C1 segment of cervical spinal cord (tissue), 14 donors: ENCODE data around the gene MBD3L2B.
A peak's percentile ranks its signal among the peaks of the same experiment; 100 is the strongest.
"Not testable (repeated sequence)": the region's sequence is repeated elsewhere in the genome, so short reads cannot be mapped to it uniquely, and the experiment has no call there.

Source experiments
- DNase-seq, 14 donors: peaks; one replicate each; lab custom pipeline; 2025; lab: John Stamatoyannopoulos, UW

The MBD3L2B gene

DNA sequence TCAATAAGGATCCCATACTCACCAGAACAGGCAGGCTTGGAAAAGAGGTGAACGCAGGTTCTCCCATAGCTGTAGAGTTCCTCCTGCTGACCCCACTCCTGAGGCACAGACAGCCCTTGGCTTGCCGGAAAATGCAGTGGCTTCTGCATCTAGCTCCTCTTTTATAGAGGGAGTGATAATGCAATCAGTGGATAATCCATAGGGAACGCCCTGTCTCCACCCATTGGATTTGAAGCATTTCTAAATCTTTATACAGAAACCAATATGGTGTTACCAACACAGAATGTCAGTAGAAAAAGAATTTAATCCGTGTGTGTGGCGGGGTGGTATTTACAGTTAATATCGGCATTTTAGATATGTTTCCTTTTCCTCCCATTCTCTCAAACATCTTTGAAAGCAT, at the start of gene MBD3L2B:
Gene MBD3L2B, minus strand, starts transcription at position 101 of the 400 bp plus-strand sequence. Its CDS starts 34 bp downstream, at position 67.
- not testable (repeated sequence) for DNase-seq

GRCh38 chr19:7069904-7070226, 48.6 kb upstream of the MBD3L2B start:
- DNase-seq, result no peak

GRCh38 chr19:7069042-7069903, 48.0 kb upstream of the MBD3L2B start, which contains the start of gene ZNF557:
TSS of gene ZNF557 (plus strand) at chr19:7069703. CDS start at chr19:7075075, 5,372 bp downstream.
- peak; percentile 67 to 99 (median 96) for DNase-seq

GRCh38 chr19:7068599-7068998, 47.4 kb upstream of the MBD3L2B start:
- DNase-seq, result no peak

GRCh38 chr19:7067716-7068115, 46.5 kb upstream of the MBD3L2B start:
- no peak for DNase-seq

- DNase-seq, result not testable (repeated sequence)
Measured at GRCh38 chr19:7067122-7067521, 45.9 kb upstream of the MBD3L2B start.

DNA sequence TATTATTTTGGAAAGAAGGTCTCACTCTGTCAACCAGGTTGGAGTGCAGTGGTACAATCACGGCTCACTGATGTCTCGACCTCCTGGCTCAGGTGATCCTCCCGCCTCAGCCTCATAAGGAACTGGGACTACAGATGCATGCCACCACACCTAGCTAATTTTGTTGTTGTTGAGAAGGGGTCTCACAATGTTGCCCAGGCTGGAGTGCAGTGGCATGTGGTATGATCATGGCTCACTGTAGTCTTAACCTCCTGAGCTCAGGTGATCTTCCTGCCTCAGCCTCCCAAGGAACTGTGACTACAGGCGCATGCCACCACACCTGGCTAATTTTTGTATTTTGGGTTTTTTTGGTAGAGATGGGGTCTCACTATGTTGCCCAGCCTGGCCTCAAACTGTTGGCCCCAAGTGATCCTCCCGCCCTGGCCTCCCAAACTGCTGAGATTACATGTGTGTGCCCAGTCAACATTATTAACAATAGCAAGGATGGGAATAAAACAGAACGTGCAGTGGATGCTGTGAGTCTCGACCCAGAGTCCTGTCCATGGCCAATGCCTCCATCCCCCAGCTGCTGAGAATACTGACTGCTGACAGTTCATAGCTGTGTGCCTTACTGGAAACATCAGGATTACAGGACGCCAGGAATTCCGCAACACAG, 42.7 kb upstream of the MBD3L2B start:
- no peak for DNase-seq

- DNase-seq, result no peak
Measured at GRCh38 chr19:7063339-7063738, 42.1 kb upstream of the MBD3L2B start.

DNA sequence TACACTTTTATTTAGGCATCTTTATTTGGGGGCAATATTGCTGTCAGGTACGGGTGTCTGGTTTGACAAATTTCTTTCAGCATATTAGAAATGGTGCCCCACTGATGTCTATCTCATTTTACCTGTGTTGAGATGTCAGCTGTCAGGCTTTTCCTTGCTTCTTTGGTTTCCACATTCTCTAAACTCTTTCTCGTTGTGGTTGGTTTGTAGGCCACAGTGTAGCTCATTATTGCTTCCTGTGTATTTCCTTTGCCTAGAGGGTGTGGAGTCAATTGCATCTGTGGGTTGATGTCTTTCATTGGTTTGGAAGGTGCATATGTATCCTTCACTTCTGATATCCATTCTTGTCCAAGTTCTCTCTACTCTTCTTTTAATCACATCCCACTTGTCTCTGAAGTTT, 38.7 kb upstream of the MBD3L2B start:
- DNase-seq, result not testable (repeated sequence)

DNA sequence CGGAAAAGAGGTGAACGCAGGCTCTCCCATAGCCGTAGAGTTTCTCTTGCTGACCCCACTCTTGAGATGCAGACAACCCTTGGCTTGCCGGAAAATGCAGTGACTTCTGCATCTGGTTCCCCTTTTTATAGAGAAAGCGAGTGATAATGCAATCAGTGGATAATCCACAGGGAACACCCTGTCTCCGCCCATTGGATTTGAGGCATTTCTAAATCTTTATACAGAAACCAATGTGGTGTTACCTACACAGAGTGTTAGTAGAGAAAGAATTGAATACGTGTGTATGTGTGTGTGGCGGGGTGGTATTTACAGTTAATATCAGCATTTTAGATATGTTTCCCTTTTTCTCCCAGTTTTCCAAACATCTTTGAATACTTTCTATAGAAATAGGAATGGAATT, 37.3 kb upstream of the MBD3L2B start, which contains the start of gene MBD3L3:
Gene MBD3L3, minus strand, starts transcription at position 101 of the 400 bp plus-strand sequence. Its CDS starts 71 bp downstream, at position 30.
- not testable (repeated sequence) for DNase-seq

DNA sequence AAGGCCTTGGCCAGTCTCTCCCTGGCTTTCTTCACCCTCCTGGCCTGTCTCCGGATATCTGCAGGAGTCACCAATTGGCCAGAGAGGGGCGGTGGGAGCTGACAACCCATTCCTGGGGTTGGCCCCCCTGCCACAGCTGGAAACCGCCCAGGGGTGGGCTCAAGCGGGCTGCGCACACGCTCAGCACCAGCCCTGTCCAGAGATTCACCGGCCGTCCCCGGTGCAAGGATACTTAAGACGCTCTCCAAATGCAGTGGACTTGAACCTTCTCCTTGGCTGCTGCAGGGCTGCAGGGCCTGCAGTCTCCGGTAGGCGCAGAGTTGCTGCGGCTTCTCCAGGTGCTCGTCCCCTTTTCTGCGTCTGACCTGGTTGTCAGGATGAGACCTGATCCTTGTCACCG, 35.1 kb upstream of the MBD3L2B start:
- DNase-seq, result not testable (repeated sequence)

GRCh38 chr19:7055679-7056078, 34.4 kb upstream of the MBD3L2B start:
- DNase-seq, result not testable (repeated sequence)

- DNase-seq, result not testable (repeated sequence)
Measured at GRCh38 chr19:7054635-7055368, 33.6 kb upstream of the MBD3L2B start.

- not testable (repeated sequence) for DNase-seq
Measured at GRCh38 chr19:7052896-7053295, 31.7 kb upstream of the MBD3L2B start.

- DNase-seq, result not testable (repeated sequence)
Measured at GRCh38 chr19:7051421-7051820, 30.2 kb upstream of the MBD3L2B start.

GRCh38 chr19:7049021-7049420, 27.8 kb upstream of the MBD3L2B start, which contains the start of gene MBD3L2:
TSS of gene MBD3L2 (plus strand) at chr19:7049321. CDS start at chr19:7049374, 53 bp downstream.
- DNase-seq, result not testable (repeated sequence)

DNA sequence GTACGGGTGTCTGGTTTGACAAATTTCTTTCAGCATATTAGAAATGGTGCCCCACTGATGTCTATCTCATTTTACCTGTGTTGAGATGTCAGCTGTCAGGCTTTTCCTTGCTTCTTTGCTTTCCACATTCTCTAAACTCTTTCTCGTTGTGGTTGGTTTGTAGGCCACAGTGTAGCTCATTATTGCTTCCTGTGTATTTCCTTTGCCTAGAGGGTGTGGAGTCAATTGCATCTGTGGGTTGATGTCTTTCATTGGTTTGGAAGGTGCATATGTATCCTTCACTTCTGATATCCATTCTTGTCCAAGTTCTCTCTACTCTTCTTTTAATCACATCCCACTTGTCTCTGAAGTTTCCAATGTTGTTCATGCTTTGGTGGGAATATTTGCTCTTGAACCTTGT, 20.3 kb upstream of the MBD3L2B start:
- not testable (repeated sequence) for DNase-seq

DNA sequence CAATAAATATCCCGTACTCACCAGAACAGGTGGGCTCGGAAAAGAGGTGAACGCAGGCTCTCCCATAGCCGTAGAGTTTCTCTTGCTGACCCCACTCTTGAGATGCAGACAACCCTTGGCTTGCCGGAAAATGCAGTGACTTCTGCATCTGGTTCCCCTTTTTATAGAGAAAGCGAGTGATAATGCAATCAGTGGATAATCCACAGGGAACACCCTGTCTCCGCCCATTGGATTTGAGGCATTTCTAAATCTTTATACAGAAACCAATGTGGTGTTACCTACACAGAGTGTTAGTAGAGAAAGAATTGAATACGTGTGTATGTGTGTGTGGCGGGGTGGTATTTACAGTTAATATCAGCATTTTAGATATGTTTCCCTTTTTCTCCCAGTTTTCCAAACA, 18.8 kb upstream of the MBD3L2B start, which contains the start of gene MBD3L4:
Gene MBD3L4, minus strand, starts transcription at position 101 of the 400 bp plus-strand sequence. Its CDS starts 35 bp downstream, at position 66.
- not testable (repeated sequence) for DNase-seq

DNA sequence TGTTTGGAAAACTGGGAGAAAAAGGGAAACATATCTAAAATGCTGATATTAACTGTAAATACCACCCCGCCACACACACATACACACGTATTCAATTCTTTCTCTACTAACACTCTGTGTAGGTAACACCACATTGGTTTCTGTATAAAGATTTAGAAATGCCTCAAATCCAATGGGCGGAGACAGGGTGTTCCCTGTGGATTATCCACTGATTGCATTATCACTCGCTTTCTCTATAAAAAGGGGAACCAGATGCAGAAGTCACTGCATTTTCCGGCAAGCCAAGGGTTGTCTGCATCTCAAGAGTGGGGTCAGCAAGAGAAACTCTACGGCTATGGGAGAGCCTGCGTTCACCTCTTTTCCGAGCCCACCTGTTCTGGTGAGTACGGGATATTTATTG, 9.0 kb upstream of the MBD3L2B start, which contains the start of gene MBD3L5:
Gene MBD3L5, plus strand, starts transcription at position 301 of the 400 bp plus-strand sequence. Its CDS starts 34 bp downstream, at position 335.
- DNase-seq, result not testable (repeated sequence)

GRCh38 chr19:7028790-7029189, 7.6 kb upstream of the MBD3L2B start:
- DNase-seq, result not testable (repeated sequence)

DNA sequence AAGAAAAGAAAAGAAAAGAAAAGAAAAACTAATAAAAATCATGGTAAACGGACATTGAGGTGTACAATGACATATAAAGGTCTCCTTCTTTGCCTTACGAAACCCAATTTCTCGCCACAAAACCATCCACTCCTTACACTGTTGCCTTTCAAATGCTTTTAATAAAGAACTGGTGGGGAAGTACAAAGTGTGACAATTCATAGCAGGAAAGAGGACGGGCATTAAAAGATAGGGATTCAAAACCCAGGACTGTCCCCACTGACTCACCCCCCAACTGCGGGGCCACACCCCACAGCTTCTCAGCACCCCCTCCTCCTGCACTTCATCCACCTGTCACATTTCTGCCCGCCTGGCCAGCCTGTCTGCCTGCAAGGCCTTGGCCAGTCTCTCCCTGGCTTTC, 2.4 kb downstream of the MBD3L2B start:
- DNase-seq, result no peak
